ENCODE results near the gene CACNA1E. TPM values are rescaled to one million over a fixed set of nuclear protein-coding genes. Genes with fewer than 3 reads are reported as not detected.

Gene CACNA1E
- total and polyA plus RNA-seq, 2 experiments from 2014 or later = 0.32 to 1.1 TPM

DNA sequence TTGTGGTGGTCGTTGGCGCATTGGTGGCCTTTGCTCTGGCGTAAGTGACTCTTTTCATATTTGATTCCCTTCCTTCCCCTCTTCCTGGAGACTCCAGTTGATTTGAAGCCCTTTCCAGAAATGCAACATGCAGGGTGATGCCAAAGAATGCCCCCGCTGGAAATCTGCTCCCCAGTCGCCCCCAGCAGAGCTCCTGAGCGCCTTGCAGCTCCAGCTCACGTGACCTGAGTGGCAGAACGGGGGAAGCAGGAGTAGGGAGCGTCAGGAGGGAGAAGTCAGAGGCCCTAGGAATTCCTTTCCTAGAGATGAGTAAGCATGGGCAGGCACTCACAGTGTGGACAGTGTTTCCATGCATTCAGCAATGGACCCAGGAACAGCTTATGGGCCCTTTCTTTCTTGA lies 255.9 kb downstream of the CACNA1E start:
- no peaks in the 10 kb centered on the region for H3F3A ChIP-seq (replicated peaks; ENCODE audit: low read depth)
- Mint-ChIP-seq H3K27ac (no peak overlapping the region), H3K36me3 (ENCODE audit: low read depth) (no peaks in the 10 kb centered on the region; the same call in 2 of the 3 replicates), H3K4me3 (no peak overlapping the region), H3K4me1 (no peaks in the 10 kb centered on the region), H3K9me3 (no peaks in the 10 kb centered on the region; the same call in 1 of the 3 replicates), H3K27me3 (ENCODE audit: insufficient read depth, low read depth, poor library complexity) (peaks cover 4% of the 10 kb centered on the region)
- no peaks in the 10 kb centered on the region for H3K4me1 ChIP-seq (ENCODE audit: insufficient read depth)
- no peak overlapping the region for H3K4me2 ChIP-seq
- H3K27me3 ChIP-seq (ENCODE audit: insufficient read depth) = no peaks in the 10 kb centered on the region
- H3K79me2 ChIP-seq (replicated peaks; ENCODE audit: insufficient read depth) = no peaks in the 10 kb centered on the region
- H3K4me3 ChIP-seq = no peak overlapping the region
- no peak overlapping the region for H3K27ac ChIP-seq (ENCODE audit: low read depth)
- ATAC-seq (no peak), DNase-seq (ENCODE audit: low spot score) (no peak)
- no peaks in the 10 kb centered on the region for H4K20me1 ChIP-seq (replicated peaks; ENCODE audit: insufficient read depth)
- H3K9me2 ChIP-seq (ENCODE audit: insufficient read depth) = no peaks in the 10 kb centered on the region
- H2AFZ ChIP-seq = no peak overlapping the region
- TF ChIP-seq ETS1 (IDR thresholded peaks at IDR 0.05) = no peak
- TF ChIP-seq, protein P1, sequence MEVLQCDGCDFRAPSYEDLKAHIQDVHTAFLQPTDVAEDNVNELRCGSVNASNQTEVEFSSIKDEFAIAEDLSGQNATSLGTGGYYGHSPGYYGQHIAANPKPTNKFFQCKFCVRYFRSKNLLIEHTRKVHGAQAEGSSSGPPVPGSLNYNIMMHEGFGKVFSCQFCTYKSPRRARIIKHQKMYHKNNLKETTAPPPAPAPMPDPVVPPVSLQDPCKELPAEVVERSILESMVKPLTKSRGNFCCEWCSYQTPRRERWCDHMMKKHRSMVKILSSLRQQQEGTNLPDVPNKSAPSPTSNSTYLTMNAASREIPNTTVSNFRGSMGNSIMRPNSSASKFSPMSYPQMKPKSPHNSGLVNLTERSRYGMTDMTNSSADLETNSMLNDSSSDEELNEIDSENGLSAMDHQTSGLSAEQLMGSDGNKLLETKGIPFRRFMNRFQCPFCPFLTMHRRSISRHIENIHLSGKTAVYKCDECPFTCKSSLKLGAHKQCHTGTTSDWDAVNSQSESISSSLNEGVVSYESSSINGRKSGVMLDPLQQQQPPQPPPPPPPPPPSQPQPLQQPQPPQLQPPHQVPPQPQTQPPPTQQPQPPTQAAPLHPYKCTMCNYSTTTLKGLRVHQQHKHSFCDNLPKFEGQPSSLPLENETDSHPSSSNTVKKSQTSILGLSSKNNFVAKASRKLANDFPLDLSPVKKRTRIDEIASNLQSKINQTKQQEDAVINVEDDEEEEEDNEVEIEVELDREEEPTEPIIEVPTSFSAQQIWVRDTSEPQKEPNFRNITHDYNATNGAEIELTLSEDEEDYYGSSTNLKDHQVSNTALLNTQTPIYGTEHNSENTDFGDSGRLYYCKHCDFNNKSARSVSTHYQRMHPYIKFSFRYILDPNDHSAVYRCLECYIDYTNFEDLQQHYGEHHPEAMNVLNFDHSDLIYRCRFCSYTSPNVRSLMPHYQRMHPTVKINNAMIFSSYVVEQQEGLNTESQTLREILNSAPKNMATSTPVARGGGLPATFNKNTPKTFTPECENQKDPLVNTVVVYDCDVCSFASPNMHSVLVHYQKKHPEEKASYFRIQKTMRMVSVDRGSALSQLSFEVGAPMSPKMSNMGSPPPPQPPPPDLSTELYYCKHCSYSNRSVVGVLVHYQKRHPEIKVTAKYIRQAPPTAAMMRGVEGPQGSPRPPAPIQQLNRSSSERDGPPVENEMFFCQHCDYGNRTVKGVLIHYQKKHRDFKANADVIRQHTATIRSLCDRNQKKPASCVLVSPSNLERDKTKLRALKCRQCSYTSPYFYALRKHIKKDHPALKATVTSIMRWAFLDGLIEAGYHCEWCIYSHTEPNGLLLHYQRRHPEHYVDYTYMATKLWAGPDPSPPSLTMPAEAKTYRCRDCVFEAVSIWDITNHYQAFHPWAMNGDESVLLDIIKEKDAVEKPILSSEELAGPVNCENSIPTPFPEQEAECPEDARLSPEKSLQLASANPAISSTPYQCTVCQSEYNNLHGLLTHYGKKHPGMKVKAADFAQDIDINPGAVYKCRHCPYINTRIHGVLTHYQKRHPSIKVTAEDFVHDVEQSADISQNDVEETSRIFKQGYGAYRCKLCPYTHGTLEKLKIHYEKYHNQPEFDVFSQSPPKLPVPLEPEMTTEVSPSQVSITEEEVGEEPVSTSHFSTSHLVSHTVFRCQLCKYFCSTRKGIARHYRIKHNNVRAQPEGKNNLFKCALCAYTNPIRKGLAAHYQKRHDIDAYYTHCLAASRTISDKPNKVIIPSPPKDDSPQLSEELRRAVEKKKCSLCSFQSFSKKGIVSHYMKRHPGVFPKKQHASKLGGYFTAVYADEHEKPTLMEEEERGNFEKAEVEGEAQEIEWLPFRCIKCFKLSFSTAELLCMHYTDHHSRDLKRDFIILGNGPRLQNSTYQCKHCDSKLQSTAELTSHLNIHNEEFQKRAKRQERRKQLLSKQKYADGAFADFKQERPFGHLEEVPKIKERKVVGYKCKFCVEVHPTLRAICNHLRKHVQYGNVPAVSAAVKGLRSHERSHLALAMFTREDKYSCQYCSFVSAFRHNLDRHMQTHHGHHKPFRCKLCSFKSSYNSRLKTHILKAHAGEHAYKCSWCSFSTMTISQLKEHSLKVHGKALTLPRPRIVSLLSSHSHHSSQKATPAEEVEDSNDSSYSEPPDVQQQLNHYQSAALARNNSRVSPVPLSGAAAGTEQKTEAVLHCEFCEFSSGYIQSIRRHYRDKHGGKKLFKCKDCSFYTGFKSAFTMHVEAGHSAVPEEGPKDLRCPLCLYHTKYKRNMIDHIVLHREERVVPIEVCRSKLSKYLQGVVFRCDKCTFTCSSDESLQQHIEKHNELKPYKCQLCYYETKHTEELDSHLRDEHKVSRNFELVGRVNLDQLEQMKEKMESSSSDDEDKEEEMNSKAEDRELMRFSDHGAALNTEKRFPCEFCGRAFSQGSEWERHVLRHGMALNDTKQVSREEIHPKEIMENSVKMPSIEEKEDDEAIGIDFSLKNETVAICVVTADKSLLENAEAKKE (CRISPR knock-in tag; IDR thresholded peaks at IDR 0.05) = no peak
- TF ChIP-seq NANOG (IDR thresholded peaks at IDR 0.05; ENCODE audit: borderline replicate concordance) = no peak
- TF ChIP-seq CTCF (conservative IDR thresholded peaks at IDR 0.05; ENCODE audit: low read depth in 2 of 2) = no peak
- TF ChIP-seq ZNF114 (CRISPR knock-in tag; IDR thresholded peaks at IDR 0.05) = no peak
- TF ChIP-seq EZH2 (IDR thresholded peaks at IDR 0.05; ENCODE audit: low read depth, unreplicated experiment) = no peak
- TF ChIP-seq POLR2AphosphoS5 (IDR thresholded peaks at IDR 0.05; ENCODE audit: low read depth) = no peak
- H3K36me3 ChIP-seq (ENCODE audit: insufficient read depth) = no peaks in the 10 kb centered on the region
